ENCODE measurements around the gene LYRM9.

The LYRM9 gene

DNA sequence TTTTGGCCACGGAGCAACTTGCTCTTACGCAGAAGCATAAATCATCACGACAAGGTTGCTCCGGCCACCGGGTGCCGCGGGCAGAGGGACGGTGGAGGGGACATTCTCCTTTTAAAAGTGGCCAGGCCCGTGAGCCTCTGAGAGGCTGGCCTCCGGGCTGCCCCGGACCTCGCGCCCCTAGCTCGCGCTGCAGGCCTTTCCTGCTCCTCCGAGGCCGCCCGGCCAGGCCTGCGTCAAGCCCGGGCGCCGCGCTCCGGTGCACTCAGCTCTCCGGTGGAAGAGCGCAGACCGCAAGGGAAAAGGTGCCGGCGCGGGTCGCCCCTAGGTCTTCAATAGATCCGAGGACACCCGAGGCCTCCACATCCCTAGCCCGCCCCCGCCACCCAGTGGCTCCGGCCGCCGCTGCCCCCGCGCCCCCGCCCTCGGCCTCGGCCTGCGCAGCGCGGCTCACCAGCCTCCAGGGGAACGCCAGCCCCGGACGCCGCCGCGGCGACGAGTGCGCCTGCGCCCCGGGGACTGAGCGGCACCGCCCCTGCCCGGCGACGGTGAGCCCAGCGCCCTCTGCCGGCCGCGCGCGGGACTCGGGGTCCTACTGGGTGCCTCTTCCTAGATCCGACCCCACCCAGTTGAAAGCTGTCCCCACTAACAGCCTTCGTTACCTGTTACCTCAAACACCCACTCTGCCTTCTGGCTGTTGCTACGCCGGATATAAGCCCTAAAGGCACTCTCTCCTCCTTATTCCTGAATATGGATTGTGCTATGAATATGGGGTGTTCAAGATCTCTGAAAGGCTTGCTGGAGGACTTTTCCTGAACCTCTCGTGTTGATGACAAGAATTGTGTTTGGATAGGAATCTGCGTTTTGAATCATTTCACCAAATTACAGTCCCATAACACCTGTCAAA, at the start of gene LYRM9:
Gene LYRM9, minus strand, starts transcription at position 500 of the 904 bp plus-strand sequence. CDS start 10,671 bp downstream, outside the sequence.
- peak; percentile 81 for DNase-seq (ENCODE audit: low read depth, low spot score)
- in situ Hi-C loops (cut with HindIII; ENCODE audit: low sequenced_read_pairs): no loop called here
- TF ChIP-seq, protein P1, sequence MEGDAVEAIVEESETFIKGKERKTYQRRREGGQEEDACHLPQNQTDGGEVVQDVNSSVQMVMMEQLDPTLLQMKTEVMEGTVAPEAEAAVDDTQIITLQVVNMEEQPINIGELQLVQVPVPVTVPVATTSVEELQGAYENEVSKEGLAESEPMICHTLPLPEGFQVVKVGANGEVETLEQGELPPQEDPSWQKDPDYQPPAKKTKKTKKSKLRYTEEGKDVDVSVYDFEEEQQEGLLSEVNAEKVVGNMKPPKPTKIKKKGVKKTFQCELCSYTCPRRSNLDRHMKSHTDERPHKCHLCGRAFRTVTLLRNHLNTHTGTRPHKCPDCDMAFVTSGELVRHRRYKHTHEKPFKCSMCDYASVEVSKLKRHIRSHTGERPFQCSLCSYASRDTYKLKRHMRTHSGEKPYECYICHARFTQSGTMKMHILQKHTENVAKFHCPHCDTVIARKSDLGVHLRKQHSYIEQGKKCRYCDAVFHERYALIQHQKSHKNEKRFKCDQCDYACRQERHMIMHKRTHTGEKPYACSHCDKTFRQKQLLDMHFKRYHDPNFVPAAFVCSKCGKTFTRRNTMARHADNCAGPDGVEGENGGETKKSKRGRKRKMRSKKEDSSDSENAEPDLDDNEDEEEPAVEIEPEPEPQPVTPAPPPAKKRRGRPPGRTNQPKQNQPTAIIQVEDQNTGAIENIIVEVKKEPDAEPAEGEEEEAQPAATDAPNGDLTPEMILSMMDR (IDR thresholded peaks at IDR 0.05; ENCODE audit: low read depth, low read length): peak; percentile 82
- peak within 1 kb of the TSS; percentile 51 for H3K4me3 ChIP-seq (ENCODE audit: low read depth, low read length)

DNA sequence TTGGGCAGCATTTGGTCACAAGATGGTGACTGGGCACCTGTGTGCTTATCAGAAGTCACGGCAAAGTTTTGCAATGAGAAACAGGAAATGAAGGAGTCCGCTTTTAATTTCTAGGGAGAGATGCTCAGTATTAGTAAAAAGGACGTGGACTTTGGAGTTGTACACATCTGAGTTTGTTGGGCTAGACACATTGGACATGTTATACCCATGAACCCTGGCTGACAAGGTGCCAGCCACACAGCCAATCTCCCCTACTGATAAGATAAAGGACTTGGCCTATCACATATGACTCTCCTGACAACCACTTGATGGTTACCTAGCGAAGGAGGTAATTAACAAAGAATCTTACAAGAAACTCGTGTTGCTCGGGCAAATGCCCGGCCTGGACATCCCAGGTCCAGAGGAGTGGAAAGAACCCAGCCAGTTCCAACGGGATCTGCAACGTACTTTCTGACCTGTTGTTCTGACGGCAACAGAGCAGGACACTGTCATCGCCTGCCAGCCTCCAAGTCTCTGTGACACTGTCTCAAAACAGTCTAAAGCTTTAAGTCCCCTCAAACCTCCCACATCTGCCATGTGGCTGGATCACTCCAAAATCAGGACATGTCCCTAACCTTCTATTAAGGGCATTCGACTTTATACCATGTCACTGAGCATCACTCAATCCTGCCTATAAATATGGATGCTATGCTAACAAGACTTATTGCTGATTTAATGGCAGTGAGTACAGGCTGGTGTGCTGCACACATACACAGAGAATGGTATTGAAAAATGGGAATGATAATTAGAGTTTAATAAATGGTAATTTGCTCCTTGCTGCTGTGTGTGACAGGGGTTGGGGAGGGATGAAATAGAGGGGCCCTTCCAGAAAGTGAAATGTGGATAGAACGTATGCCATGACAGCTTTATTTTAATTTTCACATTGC, 47.6 kb upstream of the LYRM9 start:
- DNase-seq (ENCODE audit: low read depth, low spot score): no peak
- no peak overlapping the region for H3K4me3 ChIP-seq (ENCODE audit: low read depth, low read length)
- in situ Hi-C loops (cut with HindIII; ENCODE audit: low sequenced_read_pairs): no loop called here
- TF ChIP-seq, protein P1 (IDR thresholded peaks at IDR 0.05; ENCODE audit: low read depth, low read length): no peak

DNA sequence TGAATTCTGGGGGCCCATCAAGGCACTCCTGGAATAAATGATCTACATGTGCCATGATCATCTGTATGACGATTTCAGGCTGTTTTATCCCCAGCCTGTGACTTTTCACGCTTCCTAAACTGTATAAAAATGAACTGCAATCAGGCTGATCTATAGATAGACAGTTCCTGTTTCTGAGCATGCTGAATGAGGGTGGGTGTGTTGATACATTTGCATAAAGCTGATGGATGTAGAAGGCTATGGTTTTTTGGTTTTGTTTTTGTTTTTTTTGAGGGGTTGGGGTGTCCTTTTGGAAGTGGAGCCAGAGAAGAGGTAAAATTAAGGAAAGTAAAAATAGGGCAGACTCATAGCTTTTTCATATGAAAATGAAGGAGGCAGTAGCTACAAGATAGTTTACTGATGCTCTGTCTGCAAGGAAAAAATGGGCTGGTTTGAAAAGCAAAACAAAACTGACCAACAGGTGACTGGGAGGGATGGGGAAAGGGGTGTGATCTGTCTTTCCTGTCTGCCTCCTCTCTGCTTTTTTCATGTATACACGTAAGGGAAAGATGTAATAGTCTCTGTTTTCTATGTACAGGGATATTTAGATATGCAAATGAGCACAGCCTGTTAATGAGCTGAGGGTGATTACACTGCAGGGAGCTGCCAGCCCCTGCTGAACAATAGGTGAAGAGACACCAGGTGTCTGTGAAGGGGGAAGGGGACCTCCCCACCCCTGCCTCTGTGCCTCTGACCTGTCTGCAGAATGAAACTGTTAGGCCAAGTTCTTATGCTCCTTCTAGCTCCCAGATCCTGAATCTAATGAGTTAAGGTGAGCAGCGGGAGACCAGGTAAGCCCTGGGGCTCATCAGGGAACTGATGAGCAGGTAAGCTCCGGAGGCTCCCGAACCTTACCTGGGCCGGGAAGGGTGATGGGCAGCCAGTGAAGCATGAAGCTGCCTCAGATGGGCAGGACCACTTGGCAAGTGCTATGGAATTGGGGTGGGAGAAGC, 46.6 kb upstream of the LYRM9 start:
- no peak for DNase-seq (ENCODE audit: low read depth, low spot score)
- in situ Hi-C loops (cut with HindIII; ENCODE audit: low sequenced_read_pairs): no loop called here
- TF ChIP-seq, protein P1 (IDR thresholded peaks at IDR 0.05; ENCODE audit: low read depth, low read length): no peak
- no peak overlapping the region for H3K4me3 ChIP-seq (ENCODE audit: low read depth, low read length)

DNA sequence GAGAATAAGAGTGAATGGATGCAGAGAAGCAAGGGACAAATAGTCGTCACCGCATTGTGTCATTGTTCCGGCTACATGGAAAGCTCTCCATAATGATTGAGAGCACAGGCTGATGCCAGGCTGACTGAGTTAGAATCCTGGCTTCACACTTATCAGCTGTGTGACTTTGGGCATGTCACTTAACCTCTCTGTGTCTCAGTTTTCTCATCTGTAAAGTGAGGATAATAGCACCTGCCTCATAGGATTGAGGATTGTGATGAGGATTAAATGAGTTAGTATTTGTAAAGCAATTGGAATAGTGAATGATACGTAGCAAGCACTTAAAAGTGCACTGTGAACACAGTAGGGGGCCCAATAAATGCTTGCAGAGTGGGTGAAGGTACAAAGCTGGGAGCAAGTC, 45.7 kb upstream of the LYRM9 start:
- H3K4me3 ChIP-seq (ENCODE audit: low read depth, low read length): no peak overlapping the region
- TF ChIP-seq, protein P1 (IDR thresholded peaks at IDR 0.05; ENCODE audit: low read depth, low read length): no peak
- DNase-seq (ENCODE audit: low read depth, low spot score): no peak
- in situ Hi-C loops (cut with HindIII; ENCODE audit: low sequenced_read_pairs): no loop called here

DNA sequence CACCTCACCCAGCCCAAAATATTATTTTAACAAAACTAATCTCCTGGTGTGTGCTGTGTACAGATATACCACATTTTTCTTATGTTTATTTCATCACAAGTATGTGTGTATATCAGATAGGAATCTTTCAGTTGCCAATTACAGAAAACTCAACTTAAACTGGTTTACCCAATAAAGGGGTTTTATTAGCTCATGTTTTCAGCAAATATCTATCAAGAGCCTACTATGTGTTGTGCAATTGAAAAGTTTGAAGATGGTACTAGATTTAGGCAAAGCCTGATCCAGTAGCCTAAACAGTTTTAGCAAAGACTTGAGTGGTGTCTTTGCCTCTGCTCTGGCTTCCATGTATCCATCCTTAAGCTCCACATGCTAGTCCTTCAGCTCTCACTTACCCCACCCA, 45.1 kb upstream of the LYRM9 start:
- in situ Hi-C loops (cut with HindIII; ENCODE audit: low sequenced_read_pairs): no loop called here
- H3K4me3 ChIP-seq (ENCODE audit: low read depth, low read length): no peak overlapping the region
- DNase-seq (ENCODE audit: low read depth, low spot score): no peak
- TF ChIP-seq, protein P1 (IDR thresholded peaks at IDR 0.05; ENCODE audit: low read depth, low read length): no peak

Data from astrocyte of the spinal cord (primary cell).